HFFc6 (cell line): ENCODE measurements around the gene P3H1. TPM values are rescaled to one million over a fixed set of nuclear protein-coding genes. Genes with fewer than 3 reads are reported as not detected.
A peak's percentile ranks its signal among the peaks of the same experiment; 100 is the strongest.

Experiments used
- DNase-seq: peaks from one replicate; pipeline ENCODE4 v3.0.0-alpha.2; 2018
- H3K27ac Mint-ChIP-seq: 2 replicates; pipeline ENCODE4 v1.8.0; 2020; ENCODE audit warnings: mild to moderate bottlenecking, mixed read lengths
- H3K27me3 Mint-ChIP-seq: 2 replicates; pipeline ENCODE4 v1.8.0; 2021; ENCODE audit warnings: mild to moderate bottlenecking, moderate library complexity, mixed read lengths; ENCODE audit not compliant: insufficient read depth
- H3K36me3 Mint-ChIP-seq: 2 replicates; pipeline ENCODE4 v1.8.0; 2021; ENCODE audit warnings: low read depth, mixed read lengths
- H3K4me1 Mint-ChIP-seq: 2 replicates; pipeline ENCODE4 v1.8.0; 2020; ENCODE audit warnings: low read depth, mixed read lengths
- H3K4me3 Mint-ChIP-seq: 2 replicates; pipeline ENCODE4 v1.8.0; 2020; ENCODE audit warnings: mild to moderate bottlenecking, moderate library complexity, mixed read lengths
- H3K9me3 Mint-ChIP-seq: 2 replicates; pipeline ENCODE4 v1.8.0; 2020; ENCODE audit warnings: mild to moderate bottlenecking, mixed read lengths
- total RNA-seq, 6 experiments: library from RNA; stranded (reverse); fragmentation: NEBNext Ultra II Directional; extraction: Animal tissue kit (Norgen Biotek cat#: 25700); gene quantifications; 2 replicates in 1 of 6; 3 replicates in 5 of 6; pipeline ENCODE4 v1.2.3, GENCODE V29; 2021
- TF ChIP-seq, protein P1 (sequence below): fragments of 200-600 bp; sonication (generic); IDR thresholded peaks from 2 replicates; pipeline ENCODE4 v1.5.0; 2021; ENCODE audit warnings: antibody characterized with exemption, mild to moderate bottlenecking

Gene P3H1
- total RNA-seq, 6 experiments from 2014 or later, result 115 to 169 (median 126) TPM

DNA sequence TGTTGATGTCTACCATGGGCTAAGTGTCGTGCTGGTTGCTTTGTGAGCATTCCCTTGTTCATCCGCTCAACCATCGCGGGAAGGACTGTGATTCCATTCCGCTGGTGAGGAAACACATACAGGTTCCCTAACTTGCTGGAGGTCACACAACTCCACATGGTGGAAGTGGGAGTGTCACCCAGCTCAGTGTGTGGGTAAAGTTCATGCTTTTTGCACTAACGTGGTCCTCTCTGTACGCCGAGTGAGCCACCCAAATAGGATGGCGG is 22.7 kb downstream of the P3H1 start:
- Mint-ChIP-seq H3K36me3 (peaks cover 1% of the 10 kb centered on the region; the same call in 1 of the 2 replicates), H3K9me3 (no peaks in the 10 kb centered on the region), H3K4me3 (no peak overlapping the region), H3K27me3 (peaks cover 2% of the 10 kb centered on the region), H3K4me1 (peaks cover 17% of the 10 kb centered on the region), H3K27ac (no peak overlapping the region)
- no peak for DNase-seq
- TF ChIP-seq, protein P1, sequence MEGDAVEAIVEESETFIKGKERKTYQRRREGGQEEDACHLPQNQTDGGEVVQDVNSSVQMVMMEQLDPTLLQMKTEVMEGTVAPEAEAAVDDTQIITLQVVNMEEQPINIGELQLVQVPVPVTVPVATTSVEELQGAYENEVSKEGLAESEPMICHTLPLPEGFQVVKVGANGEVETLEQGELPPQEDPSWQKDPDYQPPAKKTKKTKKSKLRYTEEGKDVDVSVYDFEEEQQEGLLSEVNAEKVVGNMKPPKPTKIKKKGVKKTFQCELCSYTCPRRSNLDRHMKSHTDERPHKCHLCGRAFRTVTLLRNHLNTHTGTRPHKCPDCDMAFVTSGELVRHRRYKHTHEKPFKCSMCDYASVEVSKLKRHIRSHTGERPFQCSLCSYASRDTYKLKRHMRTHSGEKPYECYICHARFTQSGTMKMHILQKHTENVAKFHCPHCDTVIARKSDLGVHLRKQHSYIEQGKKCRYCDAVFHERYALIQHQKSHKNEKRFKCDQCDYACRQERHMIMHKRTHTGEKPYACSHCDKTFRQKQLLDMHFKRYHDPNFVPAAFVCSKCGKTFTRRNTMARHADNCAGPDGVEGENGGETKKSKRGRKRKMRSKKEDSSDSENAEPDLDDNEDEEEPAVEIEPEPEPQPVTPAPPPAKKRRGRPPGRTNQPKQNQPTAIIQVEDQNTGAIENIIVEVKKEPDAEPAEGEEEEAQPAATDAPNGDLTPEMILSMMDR, result no peak

DNA sequence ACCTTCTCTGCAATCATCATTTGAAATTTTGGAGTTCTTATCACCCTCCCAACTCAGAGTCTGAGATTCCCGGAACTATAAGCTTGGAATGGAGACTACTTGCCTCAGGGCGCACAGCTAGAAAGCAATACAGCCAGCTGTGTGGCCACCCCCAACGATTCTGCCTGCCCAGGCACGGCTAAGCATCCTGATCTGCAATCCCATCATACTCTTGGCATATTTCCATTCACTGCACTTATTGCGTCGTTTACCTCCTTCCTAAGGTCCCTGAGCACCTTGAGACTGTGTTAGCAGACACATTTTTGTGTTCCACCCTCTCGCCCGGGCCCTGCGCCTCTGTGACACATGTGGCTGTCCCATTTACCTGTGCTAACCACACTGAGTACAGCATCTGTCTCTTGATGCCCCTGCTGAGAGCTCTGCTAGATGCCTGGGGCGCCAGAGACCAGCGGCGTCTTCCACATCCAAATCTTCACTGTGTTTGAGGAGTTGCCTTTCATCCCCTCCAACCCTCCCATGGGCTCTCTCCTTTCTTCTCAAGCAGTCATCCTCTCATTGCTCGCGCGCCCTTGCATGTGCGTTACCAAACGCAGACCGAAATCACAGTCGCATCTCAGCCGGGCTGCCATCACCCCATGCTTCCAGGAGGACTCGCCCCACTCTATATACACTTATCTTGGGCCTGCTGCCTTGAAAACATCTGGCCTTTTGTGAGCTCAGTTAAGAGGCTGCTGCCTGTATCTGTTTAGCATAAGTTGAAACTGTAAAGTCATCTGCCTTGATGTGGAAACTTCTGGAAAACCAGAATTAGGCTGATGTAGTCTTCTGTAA is 23.3 kb downstream of the P3H1 start:
- DNase-seq, result peak; percentile 41

DNA sequence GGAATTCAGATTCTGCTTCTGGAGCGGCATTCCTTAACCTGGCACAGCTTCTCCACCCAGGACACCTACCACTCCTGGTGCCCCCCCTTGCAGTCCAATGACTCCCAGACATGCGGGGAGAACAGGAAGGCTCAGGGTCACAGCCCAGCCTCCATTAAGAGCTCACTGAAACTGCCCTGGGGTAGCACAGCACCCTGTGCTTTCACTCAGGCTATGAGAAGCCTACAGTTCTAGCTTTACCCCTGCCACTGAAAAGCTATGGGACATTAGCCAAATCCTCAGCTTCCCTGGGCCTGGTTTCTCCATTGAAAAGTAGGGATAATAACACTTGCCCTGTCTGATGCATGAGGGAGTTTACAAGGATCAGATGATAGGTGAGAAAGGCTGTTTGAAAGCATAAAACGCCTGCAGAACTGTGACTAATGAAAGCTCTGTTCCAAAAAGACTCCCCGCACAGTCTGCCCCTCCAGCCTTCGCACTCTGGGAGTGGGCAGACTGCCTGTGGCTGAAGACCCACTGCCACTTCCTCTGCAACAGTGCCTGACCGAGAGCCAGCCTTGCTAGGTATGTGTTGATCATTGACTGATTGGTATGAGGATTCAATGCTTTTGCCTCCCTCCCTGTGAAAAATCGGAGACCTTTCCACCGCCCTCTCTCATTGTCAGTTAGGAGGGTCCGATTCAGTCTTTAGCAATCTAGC is 24.1 kb downstream of the P3H1 start:
- H3K36me3 Mint-ChIP-seq, result no peaks in the 10 kb centered on the region; the same call in 1 of the 2 replicates
- DNase-seq, result no peak
- H3K4me3 Mint-ChIP-seq, result no peak overlapping the region
- H3K27me3 Mint-ChIP-seq, result peaks cover 4% of the 10 kb centered on the region
- peaks cover 17% of the 10 kb centered on the region for H3K4me1 Mint-ChIP-seq
- H3K9me3 Mint-ChIP-seq, result no peaks in the 10 kb centered on the region
- H3K27ac Mint-ChIP-seq, result peak overlapping the region; percentile 4; the same call in 1 of the 2 replicates
- TF ChIP-seq, protein P1, result no peak

More for the DNA sequence above, 23.3 kb downstream of the P3H1 start:
- TF ChIP-seq, protein P1, result no peak
- peaks cover 4% of the 10 kb centered on the region for H3K27me3 Mint-ChIP-seq
- H3K4me1 Mint-ChIP-seq, result peaks cover 17% of the 10 kb centered on the region
- no peaks in the 10 kb centered on the region; the same call in 1 of the 2 replicates for H3K36me3 Mint-ChIP-seq
- H3K9me3 Mint-ChIP-seq, result no peaks in the 10 kb centered on the region
- H3K27ac Mint-ChIP-seq, result peak overlapping the region; percentile 4; the same call in 1 of the 2 replicates
- H3K4me3 Mint-ChIP-seq, result no peak overlapping the region

DNA sequence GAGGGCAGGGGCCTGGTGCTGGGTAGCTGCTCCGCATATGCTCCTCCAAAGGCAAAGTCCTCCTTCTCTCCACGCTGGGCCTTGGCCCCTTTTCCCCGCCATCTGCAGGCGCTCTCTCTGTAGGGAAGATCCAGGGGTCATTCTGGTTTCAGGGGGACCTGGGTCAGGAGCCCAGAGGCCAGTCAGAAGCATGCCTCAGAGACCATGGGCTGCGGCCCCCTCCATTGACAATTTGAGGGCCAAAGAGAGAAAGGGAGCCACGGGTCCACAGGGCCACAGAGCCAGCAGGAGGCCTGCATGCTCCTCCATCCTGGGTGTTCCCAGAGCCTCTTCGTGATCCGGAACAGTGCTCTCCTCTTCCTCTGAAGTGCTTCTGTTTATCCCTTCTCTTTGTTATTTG is 24.7 kb downstream of the P3H1 start:
- DNase-seq, result no peak
- Mint-ChIP-seq H3K4me3 (no peak overlapping the region), H3K27ac (no peak overlapping the region), H3K36me3 (no peaks in the 10 kb centered on the region; the same call in 1 of the 2 replicates), H3K27me3 (peaks cover 4% of the 10 kb centered on the region), H3K9me3 (no peaks in the 10 kb centered on the region), H3K4me1 (peaks cover 17% of the 10 kb centered on the region)
- TF ChIP-seq, protein P1, result no peak

DNA sequence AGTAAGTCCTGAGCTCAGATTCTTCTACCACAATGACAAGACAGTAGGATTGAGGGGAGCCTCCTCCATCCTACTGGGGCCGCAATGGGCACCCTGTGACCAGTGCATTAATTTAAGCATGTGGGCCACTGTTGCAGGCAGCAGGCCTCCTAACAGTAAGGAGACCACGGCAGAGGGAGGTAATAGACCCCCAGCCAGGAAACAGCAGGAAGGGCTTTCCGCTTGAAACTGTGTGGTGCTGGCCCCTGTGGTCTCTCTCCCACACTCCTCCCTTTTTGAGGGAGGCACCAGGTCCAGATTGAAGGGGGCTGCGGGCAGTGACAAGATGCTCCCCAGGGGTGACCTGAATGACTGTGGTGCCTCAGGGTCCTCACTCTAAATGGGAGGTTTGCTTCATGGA is 25.1 kb downstream of the P3H1 start:
- H3K27me3 Mint-ChIP-seq, result peaks cover 4% of the 10 kb centered on the region
- H3K9me3 Mint-ChIP-seq, result no peaks in the 10 kb centered on the region
- no peak overlapping the region for H3K4me3 Mint-ChIP-seq
- no peak overlapping the region for H3K27ac Mint-ChIP-seq
- H3K4me1 Mint-ChIP-seq, result peaks cover 17% of the 10 kb centered on the region
- no peak for DNase-seq
- H3K36me3 Mint-ChIP-seq, result no peaks in the 10 kb centered on the region; the same call in 1 of the 2 replicates
- TF ChIP-seq, protein P1, result no peak
